ENCODE measurements around the gene RAPGEF5. TPM values are rescaled to one million over a fixed set of nuclear protein-coding genes. Genes with fewer than 3 reads are reported as not detected.

The RAPGEF5 gene
- total and polyA plus RNA-seq, 10 of the 15 experiments (the other 5 are each of a cell fraction or from before 2014, with no cell fraction given): 0.38 to 4.0 (median 1.6) TPM; not detected in 1

DNA sequence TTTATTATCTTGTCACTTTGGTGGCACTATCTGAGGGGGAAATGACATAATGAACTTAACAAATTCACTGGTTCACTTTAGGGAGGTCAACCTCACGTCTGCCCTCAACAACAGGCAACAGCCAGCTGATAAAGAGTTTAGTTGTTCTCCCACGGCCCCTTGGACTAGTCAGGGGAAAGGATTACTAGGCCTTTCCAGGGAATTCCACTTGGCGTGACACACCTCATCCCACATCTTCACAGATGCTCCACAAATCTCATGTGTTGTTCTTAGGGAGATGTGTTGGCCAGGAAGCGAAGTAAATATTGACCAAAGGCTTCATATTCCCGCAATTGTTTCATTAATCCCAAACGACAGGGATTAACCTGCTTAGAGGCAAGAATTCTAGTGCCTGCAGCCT lies 227.8 kb downstream of the RAPGEF5 start:
- RAD21 ChIA-PET (ENCODE audit: unreplicated experiment): no interaction called here
- POLR2A ChIA-PET: no interaction called here

More for the DNA sequence above, 227.8 kb downstream of the RAPGEF5 start:
- Histone ChIP-seq H4K20me1 (ENCODE audit: control insufficient read depth, insufficient read depth) (no peaks in the 10 kb centered on the region), H3K27me3 (replicated peaks in 1 of 2; ENCODE audit: control insufficient read depth in 2 of 2, insufficient read depth in 2 of 2, low read length in 1 of 2) (no peaks in the 10 kb centered on the region), H3K79me2 (ENCODE audit: control insufficient read depth, insufficient read depth, low read length) (no peaks in the 10 kb centered on the region), H3K4me1 (ENCODE audit: control insufficient read depth, insufficient read depth, low read length) (no peaks in the 10 kb centered on the region), H2AFZ (ENCODE audit: control insufficient read depth, low read depth, low read length) (no peak overlapping the region), H3K4me3 (no peak overlapping the region), H3K9ac (ENCODE audit: control insufficient read depth, insufficient read depth, low read length) (no peak overlapping the region), H3K4me2 (ENCODE audit: control insufficient read depth, insufficient read depth) (no peak overlapping the region), H3K36me3 (ENCODE audit: control insufficient read depth in 2 of 2, insufficient read depth in 2 of 2, low read length in 1 of 2) (no peaks in the 10 kb centered on the region), H3K9me3 (replicated peaks; ENCODE audit: control insufficient read depth, insufficient read depth, low read length) (no peaks in the 10 kb centered on the region), H3K27ac (ENCODE audit: control insufficient read depth, insufficient read depth) (no peak overlapping the region)
- no peak for FAIRE-seq
- TF ChIP-seq, protein P1, sequence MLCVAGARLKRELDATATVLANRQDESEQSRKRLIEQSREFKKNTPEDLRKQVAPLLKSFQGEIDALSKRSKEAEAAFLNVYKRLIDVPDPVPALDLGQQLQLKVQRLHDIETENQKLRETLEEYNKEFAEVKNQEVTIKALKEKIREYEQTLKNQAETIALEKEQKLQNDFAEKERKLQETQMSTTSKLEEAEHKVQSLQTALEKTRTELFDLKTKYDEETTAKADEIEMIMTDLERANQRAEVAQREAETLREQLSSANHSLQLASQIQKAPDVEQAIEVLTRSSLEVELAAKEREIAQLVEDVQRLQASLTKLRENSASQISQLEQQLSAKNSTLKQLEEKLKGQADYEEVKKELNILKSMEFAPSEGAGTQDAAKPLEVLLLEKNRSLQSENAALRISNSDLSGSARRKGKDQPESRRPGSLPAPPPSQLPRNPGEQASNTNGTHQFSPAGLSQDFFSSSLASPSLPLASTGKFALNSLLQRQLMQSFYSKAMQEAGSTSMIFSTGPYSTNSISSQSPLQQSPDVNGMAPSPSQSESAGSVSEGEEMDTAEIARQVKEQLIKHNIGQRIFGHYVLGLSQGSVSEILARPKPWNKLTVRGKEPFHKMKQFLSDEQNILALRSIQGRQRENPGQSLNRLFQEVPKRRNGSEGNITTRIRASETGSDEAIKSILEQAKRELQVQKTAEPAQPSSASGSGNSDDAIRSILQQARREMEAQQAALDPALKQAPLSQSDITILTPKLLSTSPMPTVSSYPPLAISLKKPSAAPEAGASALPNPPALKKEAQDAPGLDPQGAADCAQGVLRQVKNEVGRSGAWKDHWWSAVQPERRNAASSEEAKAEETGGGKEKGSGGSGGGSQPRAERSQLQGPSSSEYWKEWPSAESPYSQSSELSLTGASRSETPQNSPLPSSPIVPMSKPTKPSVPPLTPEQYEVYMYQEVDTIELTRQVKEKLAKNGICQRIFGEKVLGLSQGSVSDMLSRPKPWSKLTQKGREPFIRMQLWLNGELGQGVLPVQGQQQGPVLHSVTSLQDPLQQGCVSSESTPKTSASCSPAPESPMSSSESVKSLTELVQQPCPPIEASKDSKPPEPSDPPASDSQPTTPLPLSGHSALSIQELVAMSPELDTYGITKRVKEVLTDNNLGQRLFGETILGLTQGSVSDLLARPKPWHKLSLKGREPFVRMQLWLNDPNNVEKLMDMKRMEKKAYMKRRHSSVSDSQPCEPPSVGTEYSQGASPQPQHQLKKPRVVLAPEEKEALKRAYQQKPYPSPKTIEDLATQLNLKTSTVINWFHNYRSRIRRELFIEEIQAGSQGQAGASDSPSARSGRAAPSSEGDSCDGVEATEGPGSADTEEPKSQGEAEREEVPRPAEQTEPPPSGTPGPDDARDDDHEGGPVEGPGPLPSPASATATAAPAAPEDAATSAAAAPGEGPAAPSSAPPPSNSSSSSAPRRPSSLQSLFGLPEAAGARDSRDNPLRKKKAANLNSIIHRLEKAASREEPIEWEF (IDR thresholded peaks at IDR 0.05; ENCODE audit: insufficient replicate concordance, low read depth, low read length): no peak
- no peak for TF ChIP-seq SUZ12 (IDR thresholded peaks at IDR 0.05; ENCODE audit: unreplicated experiment)
- TF ChIP-seq CBX3 (IDR thresholded peaks at IDR 0.05; ENCODE audit: borderline replicate concordance, low read depth): no peak
- TF ChIP-seq KLF5 (IDR thresholded peaks at IDR 0.05; ENCODE audit: partially characterized antibody): no peak
- TF ChIP-seq LARP7 (IDR thresholded peaks at IDR 0.05): no peak
- TF ChIP-seq MTA2 (IDR thresholded peaks at IDR 0.05; ENCODE audit: low read depth): no peak
- no peak for TF ChIP-seq BRCA1 (IDR thresholded peaks at IDR 0.05; ENCODE audit: low read depth, low read length)
- TF ChIP-seq ZZZ3 (IDR thresholded peaks at IDR 0.05; ENCODE audit: control insufficient read depth, insufficient read length, low read depth): no peak
- no peak for TF ChIP-seq RBBP5 (conservative IDR thresholded peaks at IDR 0.05)
- no peak for TF ChIP-seq SMAD5 (IDR thresholded peaks at IDR 0.05; ENCODE audit: low read depth)
- TF ChIP-seq CREB1 (IDR thresholded peaks at IDR 0.05; ENCODE audit: low read depth): no peak
- no peak for TF ChIP-seq RUNX3 (IDR thresholded peaks at IDR 0.05; ENCODE audit: low read length)
- TF ChIP-seq CBX5 (IDR thresholded peaks at IDR 0.05; ENCODE audit: low read depth): no peak
- no peak for TF ChIP-seq SIX5 (IDR thresholded peaks at IDR 0.05; ENCODE audit: low read depth, low read length, severe bottlenecking)
- ChIA-PET SMC1A (ENCODE audit: uncharacterized antibody, unreplicated experiment) (no interaction called here), CTCF (interaction anchor here (1.8 kb wide), 1 partner anchor 18 kb away, joined by 8 read pairs; no protein-coding TSS in a partner anchor)
- no peak for ATAC-seq
- in situ Hi-C loops (cut with MboI) (no loop called here), intact Hi-C loops (cut with micrococcal nuclease; ENCODE audit: unreplicated experiment) (no loop called here)
- BruUV-seq (replicated peaks): no TSS peak
- no peak for DNase-seq (ENCODE audit: low read depth, low spot score)
- 5% methylated on average over 6 of the region's 6 CpGs for WGBS (ENCODE audit: insufficient coverage, insufficient replicate concordance, low lambda C conversion rate, missing lambda C conversion rate)

Measured in GM12878 (cell line).